GM12878 (cell line): ENCODE measurements around the gene LMO7. TPM values are rescaled to one million over a fixed set of nuclear protein-coding genes. Genes with fewer than 3 reads are reported as not detected.

Source experiments
- ATAC-seq: fragments of 200-7000 bp; cut with Tn5 transposase; 3 replicates; pipeline ENCODE4 v1.9.1; 2020; ENCODE audit warnings: mild to moderate bottlenecking, moderate library complexity
- BruUV-seq: library from RNA; stranded (reverse); fragments of 400-500 nt; replicated peaks from 2 replicates; lab custom pipeline; 2021; lab: Mats Ljungman, UMichigan
- CTCF ChIA-PET: fragments of 300-600 bp; sonication (Branson Sonifier 250); formaldehyde crosslinking; extraction: SDS; loops from one replicate; lab custom pipeline; 2021; ENCODE audit warnings: inconsistent platforms; lab: Yijun Ruan, JAX
- POLR2A ChIA-PET: fragments of 350-600 bp; formaldehyde crosslinking; extraction: SDS; loops from one replicate; lab custom pipeline; 2021; ENCODE audit warnings: inconsistent platforms; lab: Charles Lee
- RAD21 ChIA-PET: fragments of 300-600 bp; sonication (Branson Sonifier 250); formaldehyde crosslinking; loops from one replicate; lab custom pipeline; 2023; ENCODE audit warnings: antibody characterized with exemption; ENCODE audit not compliant: unreplicated experiment; lab: Charles Lee
- SMC1A ChIA-PET: fragments of 300-600 bp; sonication (Branson Sonifier 250); formaldehyde crosslinking; loops from one replicate; lab custom pipeline; 2023; ENCODE audit not compliant: unreplicated experiment, uncharacterized antibody; lab: Charles Lee
- DNase-seq: peaks from one replicate; pipeline ENCODE4 v3.0.0-alpha.2; 2011; ENCODE audit warnings: low read depth, low spot score
- FAIRE-seq: peaks from 3 replicates; lab custom pipeline; 2011; peaks lifted over from hg19 to GRCh38; lab: Jason Lieb, UNC
- H2AFZ ChIP-seq: 2 replicates; pipeline ENCODE4 v1.6.0; 2011; ENCODE audit warnings: low read depth, low read length, control low read depth; ENCODE audit not compliant: control insufficient read depth
- H3K27ac ChIP-seq: 2 replicates; pipeline ENCODE4 v1.5.1; 2011; ENCODE audit warnings: control low read depth; ENCODE audit not compliant: control insufficient read depth, insufficient read depth
- H3K27me3 ChIP-seq, 2 experiments: replicated peaks in 1 of 2; 2 replicates each; pipeline versions ENCODE4 v1.6.0 to v1.6.1; 2011; ENCODE audit warnings: low read length in 1 of 2; ENCODE audit not compliant: control insufficient read depth in 2 of 2, insufficient read depth in 2 of 2
- H3K36me3 ChIP-seq, 2 experiments: 2 replicates each; pipeline ENCODE4 v1.5.1; 2011; ENCODE audit warnings: low read length in 1 of 2; ENCODE audit not compliant: control insufficient read depth in 2 of 2, insufficient read depth in 2 of 2
- H3K4me1 ChIP-seq: 2 replicates; pipeline ENCODE4 v1.6.1; 2011; ENCODE audit warnings: mild to moderate bottlenecking, low read length, moderate library complexity, mixed read lengths; ENCODE audit not compliant: control insufficient read depth, insufficient read depth
- H3K4me2 ChIP-seq: 2 replicates; pipeline ENCODE4 v1.6.0; 2011; ENCODE audit warnings: control low read depth; ENCODE audit not compliant: control insufficient read depth, insufficient read depth
- H3K4me3 ChIP-seq: fragments of 200-600 bp; sonication (generic); 2 replicates; pipeline ENCODE4 v1.5.1; 2016
- H3K79me2 ChIP-seq: 2 replicates; pipeline ENCODE4 v1.6.0; 2011; ENCODE audit warnings: low read length; ENCODE audit not compliant: control insufficient read depth, insufficient read depth
- H3K9ac ChIP-seq: 2 replicates; pipeline ENCODE4 v1.8.0; 2011; ENCODE audit warnings: low read length, control low read depth, mixed read lengths; ENCODE audit not compliant: control insufficient read depth, insufficient read depth
- H3K9me3 ChIP-seq: replicated peaks from 3 replicates; pipeline ENCODE4 v1.5.1; 2011; ENCODE audit warnings: mild to moderate bottlenecking, low read length; ENCODE audit not compliant: control insufficient read depth, insufficient read depth
- H4K20me1 ChIP-seq: 2 replicates; pipeline ENCODE4 v1.6.0; 2011; ENCODE audit not compliant: control insufficient read depth, insufficient read depth
- ATF3 ChIP-seq: IDR thresholded peaks from 2 replicates; pipeline ENCODE4 v1.6.1; 2011; ENCODE audit warnings: low read depth, mild to moderate bottlenecking, low read length, moderate library complexity, borderline replicate concordance; ENCODE audit errors: extremely low read depth
- MTA2 ChIP-seq: fragments of 450-650 bp; IDR thresholded peaks from 2 replicates; pipeline ENCODE4 v1.6.1; 2016; ENCODE audit warnings: low read depth, mild to moderate bottlenecking, moderate library complexity
- NFIC ChIP-seq: IDR thresholded peaks from 2 replicates; pipeline ENCODE4 v1.6.1; 2012; ENCODE audit warnings: low read depth, mild to moderate bottlenecking, inconsistent platforms, low read length, moderate library complexity
- RUNX3 ChIP-seq: IDR thresholded peaks from 2 replicates; pipeline ENCODE4 v1.6.1; 2012; ENCODE audit warnings: low read length, inconsistent platforms
- SMAD5 ChIP-seq: IDR thresholded peaks from 2 replicates; pipeline ENCODE4 v1.6.1; 2016; ENCODE audit warnings: antibody characterized with exemption, low read depth
- TARDBP ChIP-seq: IDR thresholded peaks from 2 replicates; pipeline ENCODE4 v1.6.1; 2016; ENCODE audit warnings: borderline replicate concordance
- ZNF274 ChIP-seq: IDR thresholded peaks from one replicate; pipeline ENCODE4 v1.8.0; 2011; ENCODE audit not compliant: insufficient read length, insufficient read depth
- WGBS: methylation state at CpG from one replicate; pipeline ENCODE4 v1.1.6; 2016; ENCODE audit warnings: low lambda C conversion rate; ENCODE audit not compliant: insufficient replicate concordance, insufficient coverage; ENCODE audit errors: missing lambda C conversion rate; 5-methylcytosine and 5-hydroxymethylcytosine counted together
- in situ Hi-C: fragments of 300-500 bp; cut with MboI; formaldehyde crosslinking; loops from 9 replicates; pipeline ENCODE4 v1.14.3; 2018; ENCODE audit warnings: mixed read lengths
- intact Hi-C: fragments of 100-400 bp; cut with micrococcal nuclease; formaldehyde crosslinking; loops from one replicate; pipeline ENCODE4 v1.14.2; 2022; ENCODE audit not compliant: unreplicated experiment
- polyA plus RNA-seq, 11 experiments: library from polyadenylated mRNA; depleted of rRNA in 4 of 11; unstranded in 6 of 11; stranded (reverse) in 5 of 11; fragments of >200 nt; fragmentation: Nextera tagmentation in 4 of 11; fragmentation: Illumina TruSeq in 1 of 11; extraction: Ambion mirVana in 4 of 11; extraction: Trizol in 1 of 11; gene quantifications; 1 replicate in 1 of 11; 2 replicates in 10 of 11; pipeline versions ENCODE4 v1.2.1 to v1.2.3, GENCODE V29; 2011 to 2016; ENCODE audit warnings: inconsistent platforms in 2 of 11, missing spikeins in 2 of 11, low read depth in 1 of 11
- total RNA-seq, 4 experiments: library from RNA; depleted of rRNA in 3 of 4; stranded (reverse); fragments of >200 nt in 3 of 4; fragmentation: Illumina TruSeq in 1 of 4; extraction: Trizol in 1 of 4; gene quantifications; 2 replicates each; pipeline versions ENCODE4 v1.2.1 to v1.2.3, GENCODE V29; 2013 to 2021
- TF ChIP-seq, protein P1 (sequence below): IDR thresholded peaks from 2 replicates; pipeline ENCODE4 v1.6.1; 2012; ENCODE audit warnings: low read depth, low read length, improper control_type of control experiment

The LMO7 gene
- total and polyA plus RNA-seq, 10 of the 15 experiments (the other 5 are each of a cell fraction or from before 2014, with no cell fraction given), result 8.5 to 67.8 (median 36.8) TPM

- BruUV-seq, result no TSS peak
- FAIRE-seq, result no peak
- Histone ChIP-seq H4K20me1 (no peaks in the 10 kb centered on the region), H3K27ac (no peak overlapping the region), H3K4me3 (no peak overlapping the region), H3K79me2 (no peaks in the 10 kb centered on the region), H3K9me3 (no peaks in the 10 kb centered on the region), H2AFZ (no peak overlapping the region), H3K4me1 (no peaks in the 10 kb centered on the region), H3K9ac (no peak overlapping the region), H3K27me3 (no peaks in the 10 kb centered on the region), H3K36me3 (peaks cover 0 to 7% of the 10 kb centered on the region in 2 experiments; a peak in 1 of 4 replicates), H3K4me2 (no peak overlapping the region)
- ChIA-PET RAD21 (no interaction called here), CTCF (interaction anchor here (0.6 to 1.2 kb wide), 3 partner anchors 14 to 152 kb away, joined by 3 to 8 read pairs (median 3); no protein-coding TSS in a partner anchor), POLR2A (no interaction called here), SMC1A (interaction anchor here (0.6 to 2.4 kb wide), 5 partner anchors 9 to 160 kb away, joined by 3 to 19 read pairs (median 4); no protein-coding TSS in a partner anchor)
- DNase-seq, result no peak
- in situ Hi-C loops, result no loop called here
- intact Hi-C loops, result no loop called here
- TF ChIP-seq MTA2 (no peak), ZNF274 (no peak), NFIC (no peak), TARDBP (no peak), RUNX3 (no peak), ATF3 (no peak), SMAD5 (no peak)
- TF ChIP-seq, protein P1, sequence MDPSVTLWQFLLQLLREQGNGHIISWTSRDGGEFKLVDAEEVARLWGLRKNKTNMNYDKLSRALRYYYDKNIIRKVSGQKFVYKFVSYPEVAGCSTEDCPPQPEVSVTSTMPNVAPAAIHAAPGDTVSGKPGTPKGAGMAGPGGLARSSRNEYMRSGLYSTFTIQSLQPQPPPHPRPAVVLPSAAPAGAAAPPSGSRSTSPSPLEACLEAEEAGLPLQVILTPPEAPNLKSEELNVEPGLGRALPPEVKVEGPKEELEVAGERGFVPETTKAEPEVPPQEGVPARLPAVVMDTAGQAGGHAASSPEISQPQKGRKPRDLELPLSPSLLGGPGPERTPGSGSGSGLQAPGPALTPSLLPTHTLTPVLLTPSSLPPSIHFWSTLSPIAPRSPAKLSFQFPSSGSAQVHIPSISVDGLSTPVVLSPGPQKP, result no peak
- WGBS, result 96% methylated on average over 4 of the region's 4 CpGs
- no peak for ATAC-seq
These were observed 219.7 kb downstream of the LMO7 start for GRCh38 chr13:75855847-75856246.
